Nephron (organoid): Measurements from ENCODE around the gene CELF2.

ENCODE experiments used
- H3K27ac Mint-ChIP-seq, 3 experiments: 2 replicates each; pipeline ENCODE4 v1.8.0; 2020; ENCODE audit warnings: mixed read lengths in 3 of 3, mild to moderate bottlenecking in 2 of 3, moderate library complexity in 1 of 3
- H3K27me3 Mint-ChIP-seq: 2 replicates; pipeline ENCODE4 v1.8.0; 2021; ENCODE audit warnings: low read depth, mild to moderate bottlenecking, moderate library complexity, mixed read lengths
- H3K36me3 Mint-ChIP-seq: 2 replicates; pipeline ENCODE4 v1.8.0; 2020; ENCODE audit warnings: low read depth, mixed read lengths
- H3K4me1 Mint-ChIP-seq: 2 replicates; pipeline ENCODE4 v1.8.0; 2020; ENCODE audit warnings: mixed read lengths
- H3K4me3 Mint-ChIP-seq, 3 experiments: 2 replicates each; pipeline ENCODE4 v1.8.0; 2020; ENCODE audit warnings: mild to moderate bottlenecking in 3 of 3, mixed read lengths in 3 of 3, moderate library complexity in 2 of 3
- H3K9me3 Mint-ChIP-seq: 2 replicates; pipeline ENCODE4 v1.8.0; 2020; ENCODE audit warnings: mixed read lengths
- CTCF ChIP-seq, 3 experiments: fragments of 200-600 bp; sonication (generic); IDR thresholded peaks; one replicate each; pipeline ENCODE4 v1.5.0; 2021; ENCODE audit warnings: antibody characterized with exemption in 3 of 3; ENCODE audit not compliant: unreplicated experiment in 3 of 3

Gene CELF2

GRCh38 chr10:11206676-11207559, 189.2 kb downstream of the CELF2 start:
- Mint-ChIP-seq H3K4me3 (no peak overlapping the region), H3K27ac (peak overlapping the region in 1 of 3 experiments; percentile 12), H3K9me3 (no peaks in the 10 kb centered on the region), H3K27me3 (peaks cover 28% of the 10 kb centered on the region), H3K4me1 (peaks cover 75% of the 10 kb centered on the region), H3K36me3 (peaks cover 3% of the 10 kb centered on the region)
- TF ChIP-seq CTCF (IDR thresholded peaks at IDR 0.05; ENCODE audit: unreplicated experiment in 3 of 3) = no peak

GRCh38 chr10:11207560-11207844, 189.8 kb downstream of the CELF2 start:
- peaks cover 28% of the 10 kb centered on the region for H3K27me3 Mint-ChIP-seq
- H3K27ac Mint-ChIP-seq = peak overlapping the region in 1 of 3 experiments; percentile 12
- peaks cover 3% of the 10 kb centered on the region for H3K36me3 Mint-ChIP-seq
- H3K9me3 Mint-ChIP-seq = no peaks in the 10 kb centered on the region
- no peak overlapping the region for H3K4me3 Mint-ChIP-seq
- peaks cover 79% of the 10 kb centered on the region for H3K4me1 Mint-ChIP-seq
- TF ChIP-seq CTCF (IDR thresholded peaks at IDR 0.05; ENCODE audit: unreplicated experiment in 3 of 3) = no peak

GRCh38 chr10:11208243-11208642, 190.6 kb downstream of the CELF2 start:
- Mint-ChIP-seq H3K27me3 (peaks cover 28% of the 10 kb centered on the region), H3K27ac (peak overlapping the region; percentile 5 to 22 (median 18)), H3K36me3 (peaks cover 3% of the 10 kb centered on the region), H3K9me3 (no peaks in the 10 kb centered on the region), H3K4me3 (no peak overlapping the region), H3K4me1 (peaks cover 86% of the 10 kb centered on the region)
- TF ChIP-seq CTCF (IDR thresholded peaks at IDR 0.05; ENCODE audit: unreplicated experiment in 3 of 3) = no peak

GRCh38 chr10:11208908-11209829, 191.5 kb downstream of the CELF2 start:
- peaks cover 28% of the 10 kb centered on the region for H3K27me3 Mint-ChIP-seq
- TF ChIP-seq CTCF (IDR thresholded peaks at IDR 0.05; ENCODE audit: unreplicated experiment in 3 of 3) = no peak
- no peak overlapping the region for H3K4me3 Mint-ChIP-seq
- H3K27ac Mint-ChIP-seq = peak overlapping the region in 2 of 3 experiments; percentile 18 to 34
- H3K36me3 Mint-ChIP-seq = peaks cover under 1% of the 10 kb centered on the region
- H3K9me3 Mint-ChIP-seq = no peaks in the 10 kb centered on the region
- H3K4me1 Mint-ChIP-seq = peaks cover 88% of the 10 kb centered on the region

GRCh38 chr10:11209830-11210181, 192.1 kb downstream of the CELF2 start:
- Mint-ChIP-seq H3K27me3 (peaks cover 28% of the 10 kb centered on the region), H3K27ac (peak overlapping the region in 2 of 3 experiments; percentile 18 to 34), H3K36me3 (no peaks in the 10 kb centered on the region), H3K4me1 (peaks cover 85% of the 10 kb centered on the region), H3K4me3 (no peak overlapping the region), H3K9me3 (no peaks in the 10 kb centered on the region)
- TF ChIP-seq CTCF (IDR thresholded peaks at IDR 0.05; ENCODE audit: unreplicated experiment in 3 of 3) = no peak
